Measurements from ENCODE around the gene GPR108. TPM values are rescaled to one million over a fixed set of nuclear protein-coding genes. Genes with fewer than 3 reads are reported as not detected.
"Not testable (repeated sequence)": the region's sequence is repeated elsewhere in the genome, so short reads cannot be mapped to it uniquely, and the experiment has no call there.

Gene GPR108
- total RNA-seq, 1 experiment from 2014 or later: 35.7 TPM

GRCh38 chr19:6761053-6761676 lies 23.8 kb upstream of the GPR108 start:
- no peak for DNase-seq (ENCODE audit: low read depth)

- DNase-seq (ENCODE audit: low read depth): no peak
Observed at GRCh38 chr19:6760606-6761005, 23.2 kb upstream of the GPR108 start.

- no peak for DNase-seq (ENCODE audit: low read depth)
Observed at GRCh38 chr19:6754653-6755463, 17.5 kb upstream of the GPR108 start.

GRCh38 chr19:6754136-6754535 lies 16.8 kb upstream of the GPR108 start:
- no peak for DNase-seq (ENCODE audit: low read depth)

GRCh38 chr19:6753178-6754031 lies 16.0 kb upstream of the GPR108 start:
- DNase-seq (ENCODE audit: low read depth): peak; percentile 87

- DNase-seq (ENCODE audit: low read depth): no peak
Observed at GRCh38 chr19:6752256-6753177, 15.1 kb upstream of the GPR108 start.

- no peak for DNase-seq (ENCODE audit: low read depth)
Observed at GRCh38 chr19:6751189-6751588, 13.8 kb upstream of the GPR108 start.

GRCh38 chr19:6750062-6750461 lies 12.7 kb upstream of the GPR108 start:
- no peak for DNase-seq (ENCODE audit: low read depth)

GRCh38 chr19:6748543-6748942 lies 11.2 kb upstream of the GPR108 start:
- not testable (repeated sequence) for DNase-seq (ENCODE audit: low read depth)

- no peak for DNase-seq (ENCODE audit: low read depth)
Observed at GRCh38 chr19:6745965-6746364, 8.6 kb upstream of the GPR108 start.

GRCh38 chr19:6744381-6745301 lies 7.3 kb upstream of the GPR108 start:
- peak; percentile 88 for DNase-seq (ENCODE audit: low read depth)

GRCh38 chr19:6743714-6744380 lies 6.5 kb upstream of the GPR108 start:
- DNase-seq (ENCODE audit: low read depth): peak; percentile 17

GRCh38 chr19:6743066-6743465 lies 5.7 kb upstream of the GPR108 start:
- DNase-seq (ENCODE audit: low read depth): no peak

- DNase-seq (ENCODE audit: low read depth): peak; percentile 54
Observed at GRCh38 chr19:6740589-6741343, 3.4 kb upstream of the GPR108 start.

GRCh38 chr19:6739883-6740588 lies 2.7 kb upstream of the GPR108 start:
- peak; percentile 29 for DNase-seq (ENCODE audit: low read depth)

GRCh38 chr19:6739390-6739882 lies 2.1 kb upstream of the GPR108 start, which contains the start of gene TRIP10:
Gene TRIP10, plus strand, starts transcription at chr19:6739680. Its CDS starts 82 bp downstream, at chr19:6739762.
- peak; percentile 82 for DNase-seq (ENCODE audit: low read depth)

GRCh38 chr19:6738787-6739389 lies 1.5 kb upstream of the GPR108 start:
- peak; percentile 50 for DNase-seq (ENCODE audit: low read depth)

All from Daoy (cell line).